LNCaP clone FGC (cell line): Measurements from ENCODE around the gene SVIL.
"Not testable (repeated sequence)": the region's sequence is repeated elsewhere in the genome, so short reads cannot be mapped to it uniquely, and the experiment has no call there.

Source experiments
- DNase-seq: peaks from one replicate; pipeline ENCODE4 v3.0.0-alpha.2; 2011; ENCODE audit warnings: low read depth
- H3K4me3 ChIP-seq: 2 replicates; pipeline ENCODE4 v1.5.1; 2011; ENCODE audit warnings: mild to moderate bottlenecking, low read depth, low read length, control low read depth
- TF ChIP-seq, protein P1 (sequence below): IDR thresholded peaks from 2 replicates; pipeline ENCODE4 v1.5.1; 2012; ENCODE audit warnings: mild to moderate bottlenecking; ENCODE audit not compliant: control insufficient read depth, insufficient read depth; ENCODE audit errors: extremely low read depth

SVIL gene

DNA sequence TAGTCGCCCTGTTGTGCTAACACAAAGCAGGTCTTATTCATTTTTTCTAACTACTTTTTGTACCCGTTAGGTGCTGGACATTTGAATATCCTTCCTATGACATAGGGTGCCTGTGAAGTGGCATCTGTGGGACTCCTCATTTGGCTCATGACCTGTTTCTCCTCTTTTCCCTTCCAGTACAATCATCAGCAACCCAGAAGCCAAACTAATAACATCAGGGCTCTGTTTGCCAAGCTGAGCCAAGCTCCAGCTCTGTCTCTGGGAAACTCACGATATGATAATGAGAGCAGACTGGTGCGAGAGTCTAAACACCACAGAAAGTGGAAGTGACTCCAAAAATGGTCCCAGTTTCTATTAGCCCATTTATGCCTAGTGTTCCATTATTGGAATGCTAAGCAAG is 92.0 kb downstream of the SVIL start:
- TF ChIP-seq, protein P1, sequence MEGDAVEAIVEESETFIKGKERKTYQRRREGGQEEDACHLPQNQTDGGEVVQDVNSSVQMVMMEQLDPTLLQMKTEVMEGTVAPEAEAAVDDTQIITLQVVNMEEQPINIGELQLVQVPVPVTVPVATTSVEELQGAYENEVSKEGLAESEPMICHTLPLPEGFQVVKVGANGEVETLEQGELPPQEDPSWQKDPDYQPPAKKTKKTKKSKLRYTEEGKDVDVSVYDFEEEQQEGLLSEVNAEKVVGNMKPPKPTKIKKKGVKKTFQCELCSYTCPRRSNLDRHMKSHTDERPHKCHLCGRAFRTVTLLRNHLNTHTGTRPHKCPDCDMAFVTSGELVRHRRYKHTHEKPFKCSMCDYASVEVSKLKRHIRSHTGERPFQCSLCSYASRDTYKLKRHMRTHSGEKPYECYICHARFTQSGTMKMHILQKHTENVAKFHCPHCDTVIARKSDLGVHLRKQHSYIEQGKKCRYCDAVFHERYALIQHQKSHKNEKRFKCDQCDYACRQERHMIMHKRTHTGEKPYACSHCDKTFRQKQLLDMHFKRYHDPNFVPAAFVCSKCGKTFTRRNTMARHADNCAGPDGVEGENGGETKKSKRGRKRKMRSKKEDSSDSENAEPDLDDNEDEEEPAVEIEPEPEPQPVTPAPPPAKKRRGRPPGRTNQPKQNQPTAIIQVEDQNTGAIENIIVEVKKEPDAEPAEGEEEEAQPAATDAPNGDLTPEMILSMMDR = no peak
- no peak overlapping the region for H3K4me3 ChIP-seq
- no peak for DNase-seq

DNA sequence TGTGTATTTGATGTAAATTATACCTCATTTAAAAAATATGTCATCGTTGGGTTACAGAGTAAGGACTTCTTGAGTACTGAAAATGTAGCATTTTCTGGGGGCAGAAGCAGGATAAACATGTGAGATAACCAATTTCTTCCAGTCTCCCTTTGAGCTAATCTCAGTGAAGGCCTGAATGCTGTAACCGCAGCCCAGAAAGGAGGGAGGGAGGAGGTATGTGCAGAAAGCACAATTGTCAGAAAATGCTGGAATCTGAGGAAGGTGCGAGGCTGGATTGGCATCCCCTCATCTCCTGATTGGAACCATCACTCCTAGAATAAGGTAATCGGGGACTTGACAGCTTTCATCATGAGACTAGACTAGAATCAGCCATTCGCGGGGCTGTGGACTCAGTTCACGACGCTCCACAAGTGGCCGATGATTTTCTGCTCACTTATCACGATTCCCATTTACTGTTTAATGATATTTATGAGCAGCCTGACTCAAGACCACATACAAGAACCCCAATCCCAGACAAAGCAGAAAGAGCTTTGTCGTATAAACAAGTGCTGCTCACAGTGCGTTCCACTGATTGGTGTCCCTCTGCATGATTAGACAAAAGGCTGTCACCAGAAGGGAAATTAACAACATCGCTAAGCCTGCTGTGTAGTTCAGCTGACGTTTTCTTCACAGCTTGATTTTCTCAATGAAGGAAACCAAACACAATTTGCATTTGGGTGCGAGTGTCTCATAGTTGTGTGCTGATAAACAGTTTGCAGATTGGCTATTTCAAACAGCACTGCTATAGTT is 93.2 kb downstream of the SVIL start:
- DNase-seq = no peak
- H3K4me3 ChIP-seq = no peak overlapping the region
- TF ChIP-seq, protein P1 = no peak

DNA sequence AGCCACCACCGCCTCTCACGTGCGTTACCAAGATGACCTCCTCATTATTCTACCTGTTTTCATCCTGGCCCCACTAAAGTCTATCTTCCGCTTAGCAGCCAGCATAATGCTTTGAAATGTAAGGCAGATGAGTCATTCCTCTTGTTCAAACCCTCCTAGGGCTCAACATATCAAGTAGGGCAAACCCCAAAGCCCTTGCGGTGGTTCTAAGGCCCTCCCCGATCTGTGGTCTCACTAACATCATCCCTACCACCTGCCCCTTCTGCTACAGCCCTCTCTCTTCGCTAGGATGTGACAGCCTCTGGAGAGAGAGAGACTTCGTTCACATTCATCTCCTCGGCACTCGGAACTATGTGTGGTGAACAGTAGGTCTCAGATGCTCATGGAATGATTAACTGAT is 94.8 kb downstream of the SVIL start:
- H3K4me3 ChIP-seq = no peak overlapping the region
- no peak for DNase-seq
- TF ChIP-seq, protein P1 = no peak

DNA sequence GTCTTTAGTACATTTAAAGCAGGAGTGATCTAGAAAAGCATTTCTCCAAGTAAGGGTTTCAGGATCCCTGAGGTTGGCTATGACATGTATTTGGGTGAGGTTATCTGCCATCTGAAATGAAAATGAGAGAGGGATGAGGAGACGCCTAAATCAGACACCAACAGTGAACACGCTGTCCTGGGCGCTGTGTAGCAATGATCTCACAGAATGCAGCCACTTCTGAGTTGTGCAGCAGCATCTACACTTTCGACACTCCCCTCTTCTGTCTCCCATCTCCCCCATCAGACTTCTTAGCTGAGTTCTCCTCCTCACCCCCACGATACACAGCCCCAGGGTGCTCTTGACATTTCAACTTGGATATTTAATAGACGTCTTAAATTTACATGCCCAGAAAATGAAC is 95.4 kb downstream of the SVIL start:
- no peak for DNase-seq
- H3K4me3 ChIP-seq = no peak overlapping the region
- TF ChIP-seq, protein P1 = no peak

DNA sequence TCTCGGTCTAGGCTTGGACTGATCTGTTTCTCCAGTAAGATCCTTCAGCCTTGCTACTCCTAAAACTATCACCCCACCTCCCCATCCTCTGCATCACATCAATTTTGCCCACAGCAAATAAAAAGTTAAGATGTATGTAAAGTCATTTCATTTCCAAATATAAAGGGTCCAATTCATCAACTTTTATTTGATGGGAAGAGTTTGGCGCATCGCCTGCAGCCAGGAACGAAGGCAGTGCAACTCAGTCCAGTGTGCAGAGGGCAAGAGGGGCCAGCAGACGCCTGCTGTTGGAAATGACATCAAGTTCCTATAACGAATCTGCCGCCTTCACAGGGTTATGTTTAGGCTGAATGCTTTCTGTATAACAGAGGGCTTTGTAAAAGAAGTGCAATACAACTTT is 97.0 kb downstream of the SVIL start:
- DNase-seq = no peak
- TF ChIP-seq, protein P1 = no peak
- no peak overlapping the region for H3K4me3 ChIP-seq

DNA sequence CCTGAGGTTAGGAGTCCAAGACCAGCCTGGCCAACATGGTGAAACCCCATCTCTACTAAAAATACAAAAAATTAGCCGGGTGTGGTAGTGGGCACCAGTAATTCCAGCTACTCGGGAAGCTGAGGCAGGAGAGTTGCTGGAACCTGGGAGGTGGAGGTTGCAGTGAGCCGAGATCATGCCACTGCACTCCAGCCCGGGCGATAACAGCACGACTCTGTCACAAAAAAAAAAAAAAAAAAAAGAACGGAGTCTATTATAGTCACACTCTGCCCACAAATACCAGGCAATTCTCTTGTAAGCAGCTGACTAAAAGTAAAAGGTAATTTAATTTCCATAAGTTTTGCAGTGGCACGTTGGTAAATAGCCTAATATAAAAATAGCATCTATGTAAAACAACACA is 98.1 kb downstream of the SVIL start:
- not testable (repeated sequence) for H3K4me3 ChIP-seq

DNA sequence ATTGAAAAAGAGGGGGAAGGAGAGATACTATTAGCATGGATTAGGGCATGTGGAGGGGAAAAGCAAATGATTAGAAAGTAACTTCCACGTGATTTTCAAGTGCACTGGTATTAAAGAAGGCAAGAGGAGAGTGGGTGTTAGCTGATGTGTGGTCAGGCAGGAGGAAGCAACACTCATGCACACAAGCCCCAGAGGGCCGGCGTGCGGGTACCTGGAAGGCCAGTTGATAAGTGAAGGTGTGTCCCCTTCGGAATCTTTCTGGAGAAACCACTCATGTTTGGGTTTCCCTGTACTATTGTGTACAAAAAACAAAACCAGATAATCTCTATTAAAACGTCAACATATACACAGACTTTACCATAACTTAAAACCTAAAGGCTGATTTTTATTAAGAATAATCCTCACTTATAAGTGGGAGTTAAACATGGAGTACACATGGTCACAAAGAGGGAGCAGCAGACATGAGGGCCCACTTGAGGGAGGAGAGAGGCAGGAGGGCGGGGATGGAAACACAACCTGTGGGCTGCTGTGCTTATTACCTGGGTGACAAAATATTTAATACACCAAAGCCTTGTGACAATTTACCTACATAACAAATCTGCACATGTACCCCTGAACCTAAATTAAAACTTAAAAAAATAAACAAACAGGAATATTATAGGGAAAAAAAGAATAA is 98.9 kb downstream of the SVIL start:
- DNase-seq = no peak
- no peak overlapping the region for H3K4me3 ChIP-seq
- TF ChIP-seq, protein P1 = no peak

More for the DNA sequence above, 98.1 kb downstream of the SVIL start:
- not testable (repeated sequence) for DNase-seq
